ENCODE data around the gene COA4.

COA4 gene

GRCh38 chr11:73866095-73866579 lies 10.5 kb downstream of the COA4 start:
- no peak overlapping the region for H3K4me3 ChIP-seq (ENCODE audit: low read depth, low read length)
- no peak for TF ChIP-seq CTCF (IDR thresholded peaks at IDR 0.05; ENCODE audit: borderline replicate concordance, insufficient read depth, low read depth, low read length)

DNA sequence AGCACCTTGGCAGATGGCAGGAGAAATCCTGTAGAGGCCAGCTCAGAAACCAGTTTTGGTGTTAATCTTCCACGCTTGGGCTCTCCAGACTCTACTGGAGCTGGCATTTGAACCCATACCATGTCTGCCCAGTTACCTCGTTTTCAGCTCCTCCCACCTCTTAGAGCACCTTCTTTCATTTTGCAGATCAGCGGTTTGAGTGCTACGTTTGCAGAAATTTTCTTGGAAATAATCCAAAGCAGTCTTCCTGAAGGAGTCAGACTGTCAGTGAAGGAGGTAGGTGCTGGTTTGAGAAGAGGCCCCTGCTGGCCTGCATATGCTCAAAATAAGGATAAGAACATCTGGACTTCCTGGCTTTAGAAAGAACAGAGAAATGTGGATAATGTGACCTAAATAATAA lies 13.7 kb downstream of the COA4 start:
- TF ChIP-seq CTCF (IDR thresholded peaks at IDR 0.05; ENCODE audit: borderline replicate concordance, insufficient read depth, low read depth, low read length): no peak

GRCh38 chr11:73860202-73860601 lies 16.4 kb downstream of the COA4 start:
- no peak overlapping the region for H3K4me3 ChIP-seq (ENCODE audit: low read depth, low read length)
- TF ChIP-seq CTCF (IDR thresholded peaks at IDR 0.05; ENCODE audit: borderline replicate concordance, insufficient read depth, low read depth, low read length): no peak

More for the DNA sequence above, 13.7 kb downstream of the COA4 start:
- no peak overlapping the region for H3K4me3 ChIP-seq (ENCODE audit: low read depth, low read length)

- no peak for TF ChIP-seq CTCF (IDR thresholded peaks at IDR 0.05; ENCODE audit: borderline replicate concordance, insufficient read depth, low read depth, low read length)
- H3K4me3 ChIP-seq (ENCODE audit: low read depth, low read length): no peak overlapping the region
Measured at GRCh38 chr11:73859671-73860070, 17.0 kb downstream of the COA4 start.

- TF ChIP-seq CTCF (IDR thresholded peaks at IDR 0.05; ENCODE audit: borderline replicate concordance, insufficient read depth, low read depth, low read length): no peak
- H3K4me3 ChIP-seq (ENCODE audit: low read depth, low read length): no peak overlapping the region
Measured at GRCh38 chr11:73856031-73856567, 20.5 kb downstream of the COA4 start.

- no peak overlapping the region for H3K4me3 ChIP-seq (ENCODE audit: low read depth, low read length)
- TF ChIP-seq CTCF (IDR thresholded peaks at IDR 0.05; ENCODE audit: borderline replicate concordance, insufficient read depth, low read depth, low read length): no peak
Measured at GRCh38 chr11:73854680-73855079, 22.0 kb downstream of the COA4 start.

DNA sequence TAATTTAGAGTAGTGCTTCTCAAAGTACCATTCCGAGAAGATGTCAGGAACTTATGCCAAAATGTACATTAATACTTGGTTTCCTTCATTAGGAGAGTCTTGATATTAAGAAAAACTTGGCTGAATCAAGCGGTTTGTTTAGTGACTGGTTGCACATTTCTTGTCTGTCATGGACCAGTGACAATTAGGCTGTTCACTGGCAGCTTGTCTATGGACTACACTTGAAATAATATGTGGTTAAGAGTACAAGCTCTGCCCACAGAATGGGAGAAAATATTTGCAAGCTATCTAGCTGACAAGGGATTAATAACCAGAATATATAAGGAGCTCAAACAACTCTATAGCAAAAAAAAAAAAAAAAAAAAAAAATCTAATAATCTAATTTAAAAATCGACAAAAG lies 24.6 kb downstream of the COA4 start:
- no peak for TF ChIP-seq CTCF (IDR thresholded peaks at IDR 0.05; ENCODE audit: borderline replicate concordance, insufficient read depth, low read depth, low read length)
- no peak overlapping the region for H3K4me3 ChIP-seq (ENCODE audit: low read depth, low read length)
